ENCODE data around the gene SDC3.

Gene SDC3

DNA sequence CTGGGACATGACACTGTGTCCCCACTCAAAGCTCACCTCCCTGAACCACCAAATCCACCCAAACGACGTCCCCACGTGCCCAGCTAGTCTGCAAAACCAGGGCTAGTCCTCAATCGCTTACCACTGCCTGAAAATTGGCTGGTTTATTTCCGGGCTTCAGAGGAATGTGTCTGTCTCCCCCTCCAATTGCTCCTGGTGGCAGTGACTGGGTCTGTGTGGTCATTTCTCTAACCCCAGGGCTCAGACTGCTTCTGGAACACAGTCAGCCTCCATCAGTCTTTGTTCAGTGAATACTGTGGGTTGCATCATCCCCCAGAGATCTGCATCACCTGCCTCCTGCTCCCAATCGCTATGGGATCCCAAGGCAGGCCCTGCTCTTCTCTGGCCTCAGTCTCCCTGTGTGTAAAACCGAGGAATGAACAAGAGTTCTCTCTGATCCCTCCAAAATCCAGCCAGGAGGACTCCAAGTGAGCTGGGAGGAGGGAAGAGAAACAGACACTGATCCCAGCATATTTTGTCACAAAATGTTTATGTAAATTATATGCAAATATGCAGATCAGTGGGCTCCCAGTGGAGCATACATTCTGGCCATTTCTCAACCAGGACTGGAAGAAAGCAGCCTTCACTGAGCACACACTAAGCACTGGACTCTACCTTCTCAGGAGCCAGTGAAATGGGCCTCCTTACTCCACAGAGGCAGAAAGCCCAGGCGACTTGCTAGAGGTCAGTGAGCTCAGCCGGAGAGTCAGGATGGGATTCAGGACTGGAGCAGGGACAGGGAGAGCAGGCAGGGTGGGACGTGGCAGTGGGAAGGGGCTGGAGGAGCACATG is 20.9 kb downstream of the SDC3 start:
- Histone ChIP-seq H3K27ac (no peak overlapping the region), H3K27me3 (replicated peaks) (no peaks in the 10 kb centered on the region), H3K36me3 (replicated peaks) (no peaks in the 10 kb centered on the region), H3K4me3 (ENCODE audit: low read depth, low read length) (no peak overlapping the region)
- peak; percentile 27 for DNase-seq
- in situ Hi-C loops (cut with HindIII; ENCODE audit: low pct_ligation_motif_present, low sequenced_read_pairs) = no loop called here
- TF ChIP-seq, protein P1, sequence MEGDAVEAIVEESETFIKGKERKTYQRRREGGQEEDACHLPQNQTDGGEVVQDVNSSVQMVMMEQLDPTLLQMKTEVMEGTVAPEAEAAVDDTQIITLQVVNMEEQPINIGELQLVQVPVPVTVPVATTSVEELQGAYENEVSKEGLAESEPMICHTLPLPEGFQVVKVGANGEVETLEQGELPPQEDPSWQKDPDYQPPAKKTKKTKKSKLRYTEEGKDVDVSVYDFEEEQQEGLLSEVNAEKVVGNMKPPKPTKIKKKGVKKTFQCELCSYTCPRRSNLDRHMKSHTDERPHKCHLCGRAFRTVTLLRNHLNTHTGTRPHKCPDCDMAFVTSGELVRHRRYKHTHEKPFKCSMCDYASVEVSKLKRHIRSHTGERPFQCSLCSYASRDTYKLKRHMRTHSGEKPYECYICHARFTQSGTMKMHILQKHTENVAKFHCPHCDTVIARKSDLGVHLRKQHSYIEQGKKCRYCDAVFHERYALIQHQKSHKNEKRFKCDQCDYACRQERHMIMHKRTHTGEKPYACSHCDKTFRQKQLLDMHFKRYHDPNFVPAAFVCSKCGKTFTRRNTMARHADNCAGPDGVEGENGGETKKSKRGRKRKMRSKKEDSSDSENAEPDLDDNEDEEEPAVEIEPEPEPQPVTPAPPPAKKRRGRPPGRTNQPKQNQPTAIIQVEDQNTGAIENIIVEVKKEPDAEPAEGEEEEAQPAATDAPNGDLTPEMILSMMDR (IDR thresholded peaks at IDR 0.05; ENCODE audit: low read depth, low read length, missing control alignments) = no peak

- Histone ChIP-seq H3K4me3 (ENCODE audit: low read depth, low read length) (no peak overlapping the region), H3K27ac (no peak overlapping the region), H3K27me3 (replicated peaks) (no peaks in the 10 kb centered on the region), H3K36me3 (replicated peaks) (no peaks in the 10 kb centered on the region)
- in situ Hi-C loops (cut with HindIII; ENCODE audit: low pct_ligation_motif_present, low sequenced_read_pairs) = no loop called here
- TF ChIP-seq, protein P1 (IDR thresholded peaks at IDR 0.05; ENCODE audit: low read depth, low read length, missing control alignments) = no peak
- no peak for DNase-seq
Observed at GRCh38 chr1:30886710-30887428, 21.7 kb downstream of the SDC3 start.

GRCh38 chr1:30885570-30886522 is 22.7 kb downstream of the SDC3 start:
- TF ChIP-seq, protein P1 (IDR thresholded peaks at IDR 0.05; ENCODE audit: low read depth, low read length, missing control alignments) = no peak
- no peak overlapping the region for H3K27ac ChIP-seq
- H3K4me3 ChIP-seq (ENCODE audit: low read depth, low read length) = no peak overlapping the region
- no peaks in the 10 kb centered on the region for H3K36me3 ChIP-seq (replicated peaks)
- in situ Hi-C loops (cut with HindIII; ENCODE audit: low pct_ligation_motif_present, low sequenced_read_pairs) = no loop called here
- H3K27me3 ChIP-seq (replicated peaks) = no peaks in the 10 kb centered on the region
- DNase-seq = no peak

- Histone ChIP-seq H3K27me3 (replicated peaks) (no peaks in the 10 kb centered on the region), H3K27ac (no peak overlapping the region), H3K4me3 (ENCODE audit: low read depth, low read length) (no peak overlapping the region), H3K36me3 (replicated peaks) (no peaks in the 10 kb centered on the region)
- in situ Hi-C loops (cut with HindIII; ENCODE audit: low pct_ligation_motif_present, low sequenced_read_pairs) = no loop called here
- TF ChIP-seq, protein P1 (IDR thresholded peaks at IDR 0.05; ENCODE audit: low read depth, low read length, missing control alignments) = no peak
- no peak for DNase-seq
Observed at GRCh38 chr1:30884723-30885122, 23.8 kb downstream of the SDC3 start.

DNA sequence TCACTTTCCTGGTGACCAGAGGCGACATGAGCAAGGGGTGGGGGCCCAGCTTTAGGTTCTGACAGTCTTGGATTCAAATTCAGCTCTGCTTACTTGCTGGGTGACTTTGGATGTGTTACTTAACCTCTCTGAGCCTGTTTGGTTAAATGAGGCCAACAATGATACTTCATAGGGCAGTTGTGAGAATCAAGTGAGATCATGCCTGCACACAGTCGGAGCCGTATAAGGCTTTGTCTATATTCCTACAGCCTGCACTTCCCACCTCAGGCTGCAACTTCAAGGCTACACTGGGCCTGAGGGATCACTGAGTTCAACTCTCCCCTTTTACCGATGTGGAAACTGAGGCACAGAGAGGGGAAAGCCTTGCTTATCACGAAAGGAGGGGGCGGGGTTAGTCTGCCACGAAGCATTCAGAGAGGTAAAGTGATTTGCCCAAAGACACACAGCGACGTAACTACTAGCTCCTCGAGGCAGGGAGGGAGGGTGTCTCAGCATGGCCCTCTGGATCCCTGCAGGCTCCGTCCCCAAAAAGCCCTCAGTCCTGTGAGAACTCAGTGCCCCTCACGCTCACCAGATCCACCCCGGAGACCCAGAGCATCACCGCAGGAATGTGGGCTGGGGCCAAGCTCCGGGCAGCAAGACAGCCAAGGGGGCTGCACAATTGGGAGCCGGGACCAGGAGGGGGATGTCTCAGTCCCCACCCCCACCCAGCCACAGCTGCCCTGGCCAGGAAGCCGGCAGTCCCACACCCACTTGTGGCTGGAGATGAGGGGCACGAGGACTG is 25.0 kb downstream of the SDC3 start:
- Histone ChIP-seq H3K27ac (no peak overlapping the region), H3K4me3 (ENCODE audit: low read depth, low read length) (no peak overlapping the region), H3K36me3 (replicated peaks) (no peaks in the 10 kb centered on the region), H3K27me3 (replicated peaks) (no peaks in the 10 kb centered on the region)
- in situ Hi-C loops (cut with HindIII; ENCODE audit: low pct_ligation_motif_present, low sequenced_read_pairs) = no loop called here
- DNase-seq = no peak
- TF ChIP-seq, protein P1 (IDR thresholded peaks at IDR 0.05; ENCODE audit: low read depth, low read length, missing control alignments) = no peak

Measured in brain microvascular endothelial cell (primary cell).